ENCODE data around the gene PIR. TPM values are rescaled to one million over a fixed set of nuclear protein-coding genes. Genes with fewer than 3 reads are reported as not detected.

The PIR gene
- 2.3 TPM for polyA plus RNA-seq (ENCODE audit: insufficient read length)

GRCh38 chrX:15493118-15493962 lies at the start of gene PIR:
TSS of gene PIR (minus strand) at chrX:15493333. CDS start at chrX:15491257, 2,076 bp downstream.
- peak; percentile 35 for DNase-seq (ENCODE audit: low read depth)

- DNase-seq (ENCODE audit: low read depth), result no peak
Observed at GRCh38 chrX:15530318-15530717, 37.2 kb upstream of the PIR start.

GRCh38 chrX:15529165-15529564 lies 36.0 kb upstream of the PIR start:
- DNase-seq (ENCODE audit: low read depth), result no peak

- no peak for DNase-seq (ENCODE audit: low read depth)
Observed at GRCh38 chrX:15525664-15526416, 32.7 kb upstream of the PIR start.

- DNase-seq (ENCODE audit: low read depth), result no peak
Observed at GRCh38 chrX:15524417-15524816, 31.3 kb upstream of the PIR start.

GRCh38 chrX:15523088-15523487 lies 30.0 kb upstream of the PIR start:
- no peak for DNase-seq (ENCODE audit: low read depth)

- no peak for DNase-seq (ENCODE audit: low read depth)
Observed at GRCh38 chrX:15522464-15522863, 29.3 kb upstream of the PIR start.

- no peak for DNase-seq (ENCODE audit: low read depth)
Observed at GRCh38 chrX:15515931-15516330, 22.8 kb upstream of the PIR start.

GRCh38 chrX:15514279-15514678 lies 21.1 kb upstream of the PIR start:
- DNase-seq (ENCODE audit: low read depth), result no peak

- no peak for DNase-seq (ENCODE audit: low read depth)
Observed at GRCh38 chrX:15512401-15512965, 19.4 kb upstream of the PIR start.

- DNase-seq (ENCODE audit: low read depth), result no peak
Observed at GRCh38 chrX:15511563-15511962, 18.4 kb upstream of the PIR start.

GRCh38 chrX:15509845-15510244 lies 16.7 kb upstream of the PIR start:
- DNase-seq (ENCODE audit: low read depth), result no peak

- no peak for DNase-seq (ENCODE audit: low read depth)
Observed at GRCh38 chrX:15507005-15507404, 13.9 kb upstream of the PIR start.

- no peak for DNase-seq (ENCODE audit: low read depth)
Observed at GRCh38 chrX:15505101-15505500, 12.0 kb upstream of the PIR start.

- DNase-seq (ENCODE audit: low read depth), result no peak
Observed at GRCh38 chrX:15504661-15505060, 11.5 kb upstream of the PIR start.

- no peak for DNase-seq (ENCODE audit: low read depth)
Observed at GRCh38 chrX:15501506-15501905, 8.4 kb upstream of the PIR start.

- DNase-seq (ENCODE audit: low read depth), result peak; percentile 22
Observed at GRCh38 chrX:15500497-15500966, 7.4 kb upstream of the PIR start, which contains the start of gene BMX. TSS of gene BMX (plus strand) at chrX:15500807. CDS start at chrX:15508354, 7,547 bp downstream.

- no peak for DNase-seq (ENCODE audit: low read depth)
Observed at GRCh38 chrX:15499976-15500375, 6.8 kb upstream of the PIR start.

- no peak for DNase-seq (ENCODE audit: low read depth)
Observed at GRCh38 chrX:15498741-15499140, 5.6 kb upstream of the PIR start.

- no peak for DNase-seq (ENCODE audit: low read depth)
Observed at GRCh38 chrX:15497865-15498264, 4.7 kb upstream of the PIR start.

- no peak for DNase-seq (ENCODE audit: low read depth)
Observed at GRCh38 chrX:15496824-15497223, 3.7 kb upstream of the PIR start.

GRCh38 chrX:15495801-15496200 lies 2.7 kb upstream of the PIR start:
- no peak for DNase-seq (ENCODE audit: low read depth)
